KMS-11 (cell line): ENCODE measurements around the gene GGTLC1.
"Not testable (repeated sequence)": the region's sequence is repeated elsewhere in the genome, so short reads cannot be mapped to it uniquely, and the experiment has no call there.

Experiments used
- H2AFZ ChIP-seq: fragments of 200-600 bp; sonication (generic); 2 replicates; pipeline ENCODE4 v1.6.1; 2016; ENCODE audit warnings: antibody characterized with exemption, mixed run types, low read depth
- H3K27ac ChIP-seq: fragments of 200-600 bp; sonication (generic); 2 replicates; pipeline ENCODE4 v1.6.1; 2016; ENCODE audit warnings: mild to moderate bottlenecking, mixed run types
- H3K27me3 ChIP-seq: fragments of 200-600 bp; sonication (generic); 2 replicates; pipeline ENCODE4 v1.6.1; 2017; ENCODE audit warnings: mild to moderate bottlenecking, low read depth, mixed run types, moderate library complexity; ENCODE audit not compliant: insufficient read depth
- H3K36me3 ChIP-seq: fragments of 200-600 bp; sonication (generic); 2 replicates; pipeline ENCODE4 v1.6.1; 2017; ENCODE audit warnings: mild to moderate bottlenecking, mixed run types; ENCODE audit not compliant: insufficient read depth
- H3K4me1 ChIP-seq: fragments of 200-600 bp; sonication (generic); 2 replicates; pipeline ENCODE4 v1.6.1; 2016; ENCODE audit warnings: mild to moderate bottlenecking, low read depth, mixed run types; ENCODE audit not compliant: poor library complexity, severe bottlenecking
- H3K4me2 ChIP-seq: fragments of 200-600 bp; sonication (generic); 2 replicates; pipeline ENCODE4 v1.7.0; 2016; ENCODE audit warnings: mild to moderate bottlenecking, mixed run types
- H3K4me3 ChIP-seq: fragments of 200-600 bp; sonication (generic); IDR thresholded peaks from 2 replicates; pipeline ENCODE4 v1.6.1; 2017; ENCODE audit warnings: low read depth, low read length, mixed read lengths; ENCODE audit not compliant: insufficient read depth
- H3K79me2 ChIP-seq: fragments of 200-600 bp; sonication (generic); 2 replicates; pipeline ENCODE4 v1.6.1; 2016; ENCODE audit warnings: low read depth, mixed run types; ENCODE audit not compliant: insufficient read depth
- H3K9ac ChIP-seq: fragments of 200-600 bp; sonication (generic); 2 replicates; pipeline ENCODE4 v1.6.1; 2016; ENCODE audit warnings: mild to moderate bottlenecking, mixed run types
- H4K20me1 ChIP-seq: fragments of 200-600 bp; sonication (generic); 2 replicates; pipeline ENCODE4 v1.6.1; 2016; ENCODE audit warnings: mild to moderate bottlenecking, mixed run types; ENCODE audit not compliant: insufficient read depth
- TF ChIP-seq, protein P1 (sequence below): fragments of 200-600 bp; sonication (generic); conservative IDR thresholded peaks from 2 replicates; pipeline ENCODE4 v1.6.1; 2017; ENCODE audit warnings: low read depth, mild to moderate bottlenecking, antibody characterized with exemption, low read length, moderate library complexity, mixed read lengths

The GGTLC1 gene

DNA sequence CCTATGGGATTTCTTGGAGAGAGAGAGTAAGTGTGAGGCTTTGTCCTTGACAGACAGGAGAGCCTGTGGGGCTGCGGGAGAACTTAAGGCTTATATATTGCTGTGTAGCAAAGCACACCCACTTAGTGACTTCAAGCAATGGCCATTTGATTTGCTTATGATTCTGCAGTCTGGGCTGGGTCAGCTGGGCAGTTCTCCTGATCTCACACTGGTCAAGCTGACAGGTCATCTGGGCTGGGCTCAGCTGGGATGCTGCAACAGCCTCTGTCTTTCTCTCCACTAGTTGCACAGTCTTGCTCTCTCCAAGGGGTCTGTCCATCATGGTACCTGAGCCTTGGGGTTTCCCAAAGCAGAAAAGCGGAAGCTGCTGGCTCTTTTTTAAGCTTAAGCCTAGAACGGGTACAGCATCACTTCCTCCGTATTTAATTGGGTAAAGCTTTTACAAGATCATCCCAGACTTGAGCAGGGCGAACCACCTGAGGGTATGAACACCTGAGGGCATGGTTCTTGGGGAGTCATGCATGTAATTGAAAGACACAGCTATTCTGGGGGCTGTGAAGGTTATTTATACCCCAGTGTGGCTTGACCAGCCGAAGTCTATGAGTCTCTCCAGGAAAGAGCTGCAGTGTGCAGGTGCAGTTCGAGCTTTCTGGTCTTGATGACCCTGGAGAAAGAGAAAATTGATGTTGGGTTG, 13.3 kb upstream of the GGTLC1 start:
- no peak overlapping the region for H2AFZ ChIP-seq
- no peak overlapping the region for H3K9ac ChIP-seq
- no peaks in the 10 kb centered on the region for H3K79me2 ChIP-seq
- H4K20me1 ChIP-seq, result no peaks in the 10 kb centered on the region
- no peaks in the 10 kb centered on the region for H3K36me3 ChIP-seq
- no peaks in the 10 kb centered on the region for H3K27me3 ChIP-seq
- no peak overlapping the region for H3K27ac ChIP-seq
- H3K4me1 ChIP-seq, result no peaks in the 10 kb centered on the region
- no peak overlapping the region for H3K4me2 ChIP-seq
- TF ChIP-seq, protein P1, sequence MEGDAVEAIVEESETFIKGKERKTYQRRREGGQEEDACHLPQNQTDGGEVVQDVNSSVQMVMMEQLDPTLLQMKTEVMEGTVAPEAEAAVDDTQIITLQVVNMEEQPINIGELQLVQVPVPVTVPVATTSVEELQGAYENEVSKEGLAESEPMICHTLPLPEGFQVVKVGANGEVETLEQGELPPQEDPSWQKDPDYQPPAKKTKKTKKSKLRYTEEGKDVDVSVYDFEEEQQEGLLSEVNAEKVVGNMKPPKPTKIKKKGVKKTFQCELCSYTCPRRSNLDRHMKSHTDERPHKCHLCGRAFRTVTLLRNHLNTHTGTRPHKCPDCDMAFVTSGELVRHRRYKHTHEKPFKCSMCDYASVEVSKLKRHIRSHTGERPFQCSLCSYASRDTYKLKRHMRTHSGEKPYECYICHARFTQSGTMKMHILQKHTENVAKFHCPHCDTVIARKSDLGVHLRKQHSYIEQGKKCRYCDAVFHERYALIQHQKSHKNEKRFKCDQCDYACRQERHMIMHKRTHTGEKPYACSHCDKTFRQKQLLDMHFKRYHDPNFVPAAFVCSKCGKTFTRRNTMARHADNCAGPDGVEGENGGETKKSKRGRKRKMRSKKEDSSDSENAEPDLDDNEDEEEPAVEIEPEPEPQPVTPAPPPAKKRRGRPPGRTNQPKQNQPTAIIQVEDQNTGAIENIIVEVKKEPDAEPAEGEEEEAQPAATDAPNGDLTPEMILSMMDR, result no peak
- H3K4me3 ChIP-seq, result no peak overlapping the region

GRCh38 chr20:23998844-23999243, 10.3 kb upstream of the GGTLC1 start:
- Histone ChIP-seq H3K27me3 (no peaks in the 10 kb centered on the region), H3K27ac (no peak overlapping the region), H3K9ac (no peak overlapping the region), H3K4me3 (no peak overlapping the region), H3K79me2 (no peaks in the 10 kb centered on the region), H3K36me3 (no peaks in the 10 kb centered on the region), H3K4me2 (no peak overlapping the region), H3K4me1 (no peaks in the 10 kb centered on the region), H4K20me1 (no peaks in the 10 kb centered on the region), H2AFZ (no peak overlapping the region)
- TF ChIP-seq, protein P1, result no peak

- Histone ChIP-seq H3K4me2 (no peak overlapping the region), H3K27ac (no peak overlapping the region), H2AFZ (no peak overlapping the region), H4K20me1 (no peaks in the 10 kb centered on the region), H3K4me3 (no peak overlapping the region), H3K79me2 (no peaks in the 10 kb centered on the region), H3K27me3 (no peaks in the 10 kb centered on the region), H3K36me3 (no peaks in the 10 kb centered on the region), H3K4me1 (no peaks in the 10 kb centered on the region), H3K9ac (no peak overlapping the region)
- TF ChIP-seq, protein P1, result no peak
Observed at GRCh38 chr20:23998392-23998791, 9.8 kb upstream of the GGTLC1 start.

- no peaks in the 10 kb centered on the region for H3K4me1 ChIP-seq
- TF ChIP-seq, protein P1, result peak; percentile 64
- no peak overlapping the region for H2AFZ ChIP-seq
Observed at GRCh38 chr20:23995905-23996666, 7.5 kb upstream of the GGTLC1 start.

GRCh38 chr20:23995291-23995690, 6.7 kb upstream of the GGTLC1 start:
- H3K4me3 ChIP-seq, H3K27ac ChIP-seq, H3K79me2 ChIP-seq, H3K36me3 ChIP-seq, H3K4me2 ChIP-seq, H3K4me1 ChIP-seq, H4K20me1 ChIP-seq, H3K27me3 ChIP-seq, H3K9ac ChIP-seq, H2AFZ ChIP-seq: not testable (repeated sequence)

More at GRCh38 chr20:23995905-23996666, 7.5 kb upstream of the GGTLC1 start:
- Histone ChIP-seq H3K79me2 (no peaks in the 10 kb centered on the region), H3K36me3 (no peaks in the 10 kb centered on the region), H3K4me3 (no peak overlapping the region), H3K9ac (no peak overlapping the region), H3K27ac (no peak overlapping the region), H3K27me3 (no peaks in the 10 kb centered on the region), H4K20me1 (no peaks in the 10 kb centered on the region), H3K4me2 (no peak overlapping the region)

DNA sequence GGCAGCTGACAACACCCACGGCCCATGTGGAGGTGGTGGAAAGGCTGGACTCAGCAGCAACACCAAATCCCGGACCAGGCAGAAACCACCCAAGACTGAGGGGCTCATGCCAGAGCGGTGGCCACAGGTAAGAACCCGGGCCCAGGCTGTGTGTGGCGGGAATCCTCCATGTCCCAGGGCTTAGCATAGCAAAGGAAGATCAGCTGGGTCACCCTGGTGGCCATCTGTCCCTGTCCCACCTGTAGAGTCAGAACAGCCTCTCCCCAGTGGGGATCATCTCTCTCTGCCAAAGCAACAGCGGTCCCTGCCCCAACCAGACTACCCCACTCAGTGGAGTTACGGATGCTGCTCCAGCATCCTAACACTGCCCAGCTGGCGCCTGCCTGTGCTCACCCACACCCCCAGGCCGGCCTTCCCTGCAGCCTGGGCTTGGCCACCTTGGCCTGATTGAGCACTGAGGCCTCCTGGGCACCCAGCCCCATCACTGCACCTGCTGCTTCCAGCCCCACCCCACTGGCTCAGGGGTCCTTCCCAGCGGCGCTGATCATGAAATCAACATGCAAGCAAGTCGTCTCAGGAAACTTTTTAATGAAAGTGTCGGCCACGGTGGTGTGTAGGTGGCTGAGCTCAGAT, 5.5 kb upstream of the GGTLC1 start:
- H3K36me3 ChIP-seq, H3K4me3 ChIP-seq, H3K79me2 ChIP-seq, H3K4me2 ChIP-seq, H3K4me1 ChIP-seq, H3K27ac ChIP-seq, H3K9ac ChIP-seq, H2AFZ ChIP-seq, H3K27me3 ChIP-seq, H4K20me1 ChIP-seq: not testable (repeated sequence)

GRCh38 chr20:23993440-23993839, 4.9 kb upstream of the GGTLC1 start:
- not testable (repeated sequence) for H3K79me2 ChIP-seq, H2AFZ ChIP-seq, H3K4me2 ChIP-seq, H3K9ac ChIP-seq, H3K27ac ChIP-seq, H3K36me3 ChIP-seq, H3K4me1 ChIP-seq, H3K4me3 ChIP-seq, H4K20me1 ChIP-seq, H3K27me3 ChIP-seq
